GM21526 (cell line): Measurements from ENCODE around the gene CNEP1R1.

Experiments used
- ATAC-seq: cut with Tn5 transposase; IDR thresholded peaks from one replicate; pipeline ENCODE4 v1.9.1; 2021; ENCODE audit warnings: moderate library complexity; ENCODE audit not compliant: unreplicated experiment, low FRiP score

CNEP1R1 gene

DNA sequence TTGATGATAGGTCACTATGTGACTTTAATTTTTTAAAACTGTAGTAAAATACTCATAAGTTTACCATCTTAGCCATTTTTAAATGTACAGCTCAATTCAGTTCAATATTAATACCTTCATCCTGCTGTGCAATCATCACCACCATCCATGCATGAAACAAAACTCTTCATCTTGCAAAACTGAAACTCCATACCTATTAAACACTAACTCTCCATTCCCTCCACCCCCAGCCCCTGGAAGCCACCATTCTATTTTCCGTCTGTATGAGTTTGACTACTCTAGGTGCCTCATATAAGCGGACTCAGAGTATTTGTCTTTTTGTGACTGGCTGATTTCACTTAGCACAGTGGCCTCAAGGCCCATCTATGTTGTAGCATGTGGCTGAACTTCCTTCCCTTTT lies 9.4 kb upstream of the CNEP1R1 start:
- no peak for ATAC-seq

GRCh38 chr16:50017553-50017952 lies 7.5 kb upstream of the CNEP1R1 start:
- no peak for ATAC-seq

GRCh38 chr16:50021544-50021943 lies 3.5 kb upstream of the CNEP1R1 start:
- no peak for ATAC-seq

DNA sequence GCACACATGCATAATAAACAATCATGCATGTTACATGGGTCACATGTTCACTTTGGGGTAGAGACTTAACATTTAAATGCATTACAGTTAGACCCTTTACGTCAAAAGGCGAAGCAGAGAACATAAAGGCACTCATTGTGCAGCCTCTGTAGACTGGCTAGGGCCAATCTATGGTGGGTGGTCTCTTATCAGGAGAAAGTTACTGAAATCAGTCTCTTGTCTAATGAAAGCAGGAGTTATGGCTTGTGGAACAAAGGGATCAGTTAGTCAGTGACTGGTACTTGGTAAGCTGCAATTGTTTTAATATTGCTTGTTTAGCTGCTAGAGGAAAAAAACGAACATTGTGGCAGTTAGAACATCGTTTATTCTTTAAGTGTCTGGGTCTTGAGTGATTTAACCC lies 1.4 kb upstream of the CNEP1R1 start:
- ATAC-seq, result no peak

GRCh38 chr16:50024207-50024606 lies 818 bp upstream of the CNEP1R1 start:
- no peak for ATAC-seq

DNA sequence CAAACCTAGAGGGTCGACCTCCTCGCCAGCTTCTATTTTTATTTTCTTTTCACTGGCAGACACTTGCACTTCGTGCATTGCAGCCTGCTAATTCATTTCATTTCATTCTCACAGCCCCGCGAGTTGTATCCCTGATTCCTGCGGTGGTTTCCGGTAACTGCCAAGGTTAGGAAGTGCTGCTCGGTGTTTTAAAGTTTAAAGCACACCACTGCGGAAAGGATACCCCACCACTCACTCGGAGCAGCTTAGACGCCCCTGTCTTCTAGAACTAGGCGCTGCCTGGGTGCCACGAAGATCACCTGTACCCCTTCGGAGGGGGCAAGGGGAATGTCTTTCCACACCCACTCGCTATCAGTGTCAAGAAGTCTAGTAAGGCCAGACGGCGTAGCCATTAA lies 509 bp downstream of the CNEP1R1 start:
- peak; percentile 5 for ATAC-seq

DNA sequence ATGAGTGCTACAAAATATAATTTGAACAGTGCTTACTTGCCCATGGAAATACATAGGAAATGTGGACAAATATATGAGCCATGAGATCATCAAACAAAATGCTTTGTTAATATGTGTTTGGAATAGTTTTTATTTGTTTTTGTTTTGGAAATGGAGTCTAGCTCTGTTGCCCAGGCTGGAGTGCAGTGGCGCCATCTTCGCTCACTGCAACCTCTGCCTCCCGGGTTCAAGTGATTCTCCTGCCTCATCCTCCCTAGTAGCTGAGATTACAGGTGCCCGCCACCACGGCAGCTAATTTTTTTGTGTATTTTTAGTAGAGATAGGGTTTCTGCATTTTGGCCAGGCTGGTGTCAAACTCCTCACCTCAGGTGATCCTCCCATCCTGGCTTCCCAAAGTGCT lies 2.8 kb downstream of the CNEP1R1 start:
- ATAC-seq, result no peak

GRCh38 chr16:50035468-50035992 lies 10.5 kb downstream of the CNEP1R1 start:
- ATAC-seq, result no peak

GRCh38 chr16:50036426-50036825 lies 11.4 kb downstream of the CNEP1R1 start:
- ATAC-seq, result no peak

DNA sequence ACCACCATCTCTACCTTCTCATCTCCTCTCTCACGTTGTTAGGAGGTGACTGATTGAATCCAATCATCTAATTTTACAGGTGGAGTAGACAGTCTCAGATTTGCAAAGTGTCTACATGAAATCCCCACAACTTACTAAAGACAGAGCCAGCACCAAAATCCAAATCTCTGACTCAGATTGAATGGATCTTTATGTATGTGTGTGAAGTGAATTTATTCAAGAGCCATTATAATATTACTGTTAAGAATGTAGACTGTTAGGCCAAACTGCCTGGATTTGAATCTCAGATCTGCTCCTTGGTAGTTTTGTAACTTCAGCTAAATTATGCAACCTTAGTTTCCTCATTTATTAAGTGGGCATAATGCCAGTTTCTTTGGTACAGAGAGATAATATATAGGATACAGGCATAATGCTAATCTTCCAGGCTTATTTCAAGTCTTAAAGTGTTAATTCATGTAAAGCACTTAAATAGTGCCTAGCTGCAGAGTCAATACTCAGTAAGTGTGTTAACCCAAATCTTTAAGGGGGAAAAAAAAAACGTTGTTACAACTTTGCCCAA lies 12.7 kb downstream of the CNEP1R1 start:
- no peak for ATAC-seq

GRCh38 chr16:50038286-50038685 lies 13.3 kb downstream of the CNEP1R1 start:
- ATAC-seq, result no peak

- no peak for ATAC-seq
Observed at GRCh38 chr16:50038756-50039529, 13.9 kb downstream of the CNEP1R1 start.

DNA sequence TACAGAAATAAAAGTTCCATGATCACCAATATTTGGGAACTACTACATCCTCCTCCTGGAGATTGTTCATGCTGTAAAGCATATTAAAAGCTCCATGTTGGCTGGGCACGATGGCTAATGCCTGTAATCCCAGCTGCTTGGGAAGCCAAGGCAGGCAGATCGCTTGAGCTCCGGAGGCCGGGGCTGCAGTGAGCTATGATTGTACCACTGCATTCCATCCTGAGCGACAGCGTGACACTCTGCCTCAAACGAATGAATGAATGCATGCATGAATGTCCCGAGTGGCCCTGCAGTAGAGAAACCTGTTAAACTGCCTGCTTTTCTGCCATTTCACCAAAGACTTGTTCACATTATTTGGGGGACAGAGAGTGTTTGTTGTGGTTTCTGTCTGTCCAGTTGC lies 15.0 kb downstream of the CNEP1R1 start:
- ATAC-seq, result no peak

DNA sequence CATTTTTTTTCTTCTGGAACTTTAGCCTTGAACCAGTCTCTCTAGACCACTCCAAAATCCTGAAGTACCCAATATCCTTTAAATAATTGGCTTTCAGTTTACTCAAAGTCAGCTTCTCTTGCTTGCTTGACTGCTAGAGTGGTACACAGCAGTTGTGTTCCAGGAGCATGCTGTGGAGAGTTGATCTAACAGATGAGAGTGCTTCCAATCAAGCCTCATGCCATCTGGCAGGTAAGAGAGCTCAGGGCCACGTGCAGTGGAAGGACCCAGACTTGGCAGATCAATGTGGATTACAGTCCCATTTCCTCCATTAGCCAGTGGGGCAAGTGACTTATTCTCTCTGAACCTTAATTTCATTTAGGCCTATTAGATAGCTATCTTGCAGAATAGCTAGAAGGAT lies 15.7 kb downstream of the CNEP1R1 start:
- ATAC-seq, result no peak

GRCh38 chr16:50043358-50043757 lies 18.3 kb downstream of the CNEP1R1 start:
- ATAC-seq, result no peak

DNA sequence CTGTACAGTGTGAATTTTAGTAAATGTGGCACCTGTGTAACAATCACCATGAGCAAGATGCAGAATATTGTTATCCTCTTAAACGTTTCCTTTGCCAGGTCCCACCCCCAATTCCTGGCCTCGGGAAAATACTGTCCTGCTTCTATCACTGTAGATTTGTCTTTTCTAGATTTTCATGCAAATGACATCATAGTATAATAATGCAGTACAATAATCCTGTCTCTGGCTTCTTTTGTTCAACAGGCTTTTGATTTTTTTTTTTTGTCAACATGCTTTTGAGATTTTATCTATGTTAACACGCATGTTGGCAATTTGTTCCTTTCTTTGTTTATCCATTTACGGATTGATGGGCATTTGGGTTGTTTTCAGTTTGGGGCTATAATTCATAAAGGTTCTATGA lies 20.4 kb downstream of the CNEP1R1 start:
- no peak for ATAC-seq

DNA sequence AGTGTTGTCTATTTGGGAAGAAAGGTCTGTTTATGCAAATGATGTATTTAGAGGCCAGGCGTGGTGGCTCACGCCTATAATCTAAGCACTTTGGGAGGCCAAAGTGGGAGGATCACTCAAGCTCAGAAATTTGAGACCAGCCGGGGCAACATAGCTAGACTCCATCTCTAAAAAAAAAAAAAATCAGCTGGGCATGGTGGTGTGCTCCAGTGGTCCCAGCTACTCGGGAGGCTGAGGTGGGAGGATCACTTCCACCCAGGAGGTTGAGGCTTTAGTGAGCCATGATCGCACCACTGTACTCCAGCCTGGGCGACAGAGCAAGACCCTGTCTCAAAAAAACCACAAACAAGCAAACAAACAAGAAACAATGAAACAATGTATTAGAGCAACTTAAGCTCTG lies 21.8 kb downstream of the CNEP1R1 start:
- no peak for ATAC-seq

- no peak for ATAC-seq
Observed at GRCh38 chr16:50047864-50048263, 22.8 kb downstream of the CNEP1R1 start.

- no peak for ATAC-seq
Observed at GRCh38 chr16:50050802-50051201, 25.8 kb downstream of the CNEP1R1 start.

DNA sequence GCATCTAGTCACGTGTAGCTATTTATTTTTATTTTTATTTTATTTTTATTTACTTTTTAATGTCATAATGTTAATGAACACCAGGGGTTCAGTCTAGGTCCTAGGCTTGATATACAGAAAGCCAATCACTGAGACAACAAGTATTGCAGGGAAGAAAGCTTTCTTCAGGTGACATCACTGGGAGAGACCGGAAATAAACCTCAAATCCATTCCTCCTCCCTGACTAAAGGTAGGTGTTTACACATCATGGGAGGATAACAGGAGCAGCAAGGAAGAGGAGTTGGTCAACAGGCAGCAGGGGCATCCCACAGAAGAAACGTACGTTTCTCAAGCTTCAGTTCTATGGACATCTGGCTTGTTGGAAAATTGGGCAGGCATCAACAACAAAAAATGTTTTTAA lies 31.2 kb downstream of the CNEP1R1 start:
- no peak for ATAC-seq

- ATAC-seq, result no peak
Observed at GRCh38 chr16:50058091-50058771, 33.2 kb downstream of the CNEP1R1 start.

DNA sequence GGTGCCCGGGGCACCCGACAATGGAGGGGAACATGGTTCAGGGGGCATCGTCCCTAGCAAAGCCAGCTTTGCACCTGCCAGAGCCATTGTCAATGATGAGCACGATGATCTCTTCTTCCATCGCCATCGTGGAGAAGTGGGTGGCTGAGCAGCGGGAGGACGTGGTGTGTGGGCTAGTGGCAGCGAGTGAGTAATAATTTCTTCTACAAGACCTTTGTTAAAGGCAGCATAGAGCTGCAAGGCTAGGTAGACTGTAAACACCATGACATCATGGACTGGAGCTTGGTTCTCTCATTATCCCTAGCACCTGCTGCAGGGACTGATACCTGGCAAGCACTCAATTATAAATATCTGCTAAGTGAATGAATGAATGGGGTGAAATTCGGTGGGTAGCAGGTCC lies 34.1 kb downstream of the CNEP1R1 start:
- ATAC-seq, result no peak
